ENCODE measurements around the gene HIPK4.

DNA sequence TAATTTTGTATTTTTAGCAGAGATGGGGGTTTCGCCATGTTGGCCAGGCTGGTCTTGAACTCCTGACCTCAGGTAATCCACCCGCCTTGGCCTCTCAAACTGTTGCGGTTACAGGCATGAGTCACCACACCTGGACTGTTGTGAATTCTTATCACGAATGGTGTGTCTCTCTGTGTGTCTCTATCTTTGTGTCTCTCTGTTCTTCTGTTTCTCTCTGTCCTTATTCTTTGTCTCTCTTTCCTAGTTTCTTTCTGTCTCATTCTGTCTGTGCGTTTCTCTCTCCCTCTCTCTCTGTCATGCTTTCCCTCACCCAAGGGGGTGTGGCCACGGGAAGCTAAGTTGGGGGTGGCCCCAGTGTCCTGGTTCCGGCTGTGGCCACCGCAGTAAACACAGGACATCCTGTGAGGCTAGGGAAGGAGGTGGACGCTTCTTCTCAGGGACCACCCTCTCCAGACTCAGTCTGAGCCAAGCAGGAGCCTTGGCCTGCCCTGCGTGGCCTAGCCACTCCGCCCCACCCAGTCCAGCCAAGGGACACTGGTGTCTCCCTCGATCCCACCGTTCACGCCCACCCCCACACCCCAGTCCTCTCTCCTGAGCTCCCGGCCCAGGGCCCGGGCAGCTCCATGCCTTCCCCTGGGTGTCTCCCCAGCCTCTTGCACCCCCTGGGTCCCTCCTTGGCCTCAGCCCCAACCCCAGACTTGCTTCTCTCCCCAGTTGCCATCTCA lies 27.1 kb upstream of the HIPK4 start:
- TF ChIP-seq EZH2phosphoT487 (IDR thresholded peaks at IDR 0.05) (no peak), CTCF (IDR thresholded peaks at IDR 0.05) (no peak), EZH2 (IDR thresholded peaks at IDR 0.05) (no peak)

All from neural progenitor cell (in vitro differentiated cells).